DMS53 (cell line): ENCODE results near the gene AMOT.
A peak's percentile ranks its signal among the peaks of the same experiment; 100 is the strongest.

Experiments
- DNase-seq: peaks from one replicate; lab custom pipeline; 2025; lab: John Stamatoyannopoulos, UW

Gene AMOT

DNA sequence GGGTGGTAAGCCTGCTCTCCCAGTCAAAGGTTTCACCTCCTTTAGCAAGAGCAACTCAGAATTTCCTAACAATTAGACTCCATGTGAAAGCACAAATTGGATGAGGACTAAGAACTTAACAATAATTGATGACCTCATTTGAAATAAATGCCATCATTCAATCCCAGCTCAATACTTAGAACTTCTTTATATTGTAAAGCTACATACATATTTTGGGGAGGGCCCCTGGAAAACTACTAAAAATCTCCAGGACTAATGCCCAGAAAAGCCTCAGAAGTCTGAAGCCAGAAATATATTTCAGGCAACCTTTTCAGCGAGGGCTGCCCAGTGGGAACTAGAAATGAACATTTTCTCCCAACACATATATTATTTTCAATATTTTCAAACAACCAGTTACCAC is 38.1 kb downstream of the AMOT start:
- DNase-seq = no peak

DNA sequence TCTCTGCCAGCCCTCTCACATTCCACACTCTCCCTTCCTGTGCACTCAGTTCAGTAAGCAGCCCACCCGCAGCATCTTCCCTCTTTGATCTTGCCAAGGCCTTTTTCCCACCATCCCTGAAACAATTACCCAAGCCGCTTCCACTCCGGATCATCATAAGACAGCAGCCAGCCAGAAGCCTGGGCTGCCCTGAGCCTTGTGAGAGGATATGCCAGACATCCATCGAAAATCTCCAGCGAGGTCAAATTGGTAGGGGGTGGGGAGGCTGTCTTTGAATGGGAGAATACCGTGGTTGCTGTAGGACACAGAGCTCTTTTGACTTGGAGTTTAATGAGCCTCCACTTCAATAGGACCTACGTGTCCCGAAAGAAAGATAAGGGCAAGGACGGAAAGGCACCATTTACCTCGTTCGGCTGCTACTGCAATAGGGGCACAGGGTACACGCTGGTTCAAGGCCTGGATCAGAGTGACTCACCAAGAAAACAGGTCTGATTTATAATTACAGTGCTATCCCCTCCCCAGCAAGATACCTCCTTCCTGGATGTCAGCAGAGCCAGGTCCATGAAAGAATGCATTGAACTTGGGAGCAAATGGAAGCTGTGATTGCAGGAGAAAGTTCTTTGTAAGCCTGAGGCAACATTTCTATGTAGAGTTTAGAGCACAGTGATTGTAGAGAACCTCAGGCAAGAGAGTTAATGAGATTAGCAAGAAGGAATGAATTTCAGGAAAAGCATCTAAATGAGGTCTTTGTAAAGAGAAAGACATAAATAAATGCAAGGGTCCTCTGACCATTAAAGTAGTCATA is 39.5 kb downstream of the AMOT start:
- DNase-seq = no peak

DNA sequence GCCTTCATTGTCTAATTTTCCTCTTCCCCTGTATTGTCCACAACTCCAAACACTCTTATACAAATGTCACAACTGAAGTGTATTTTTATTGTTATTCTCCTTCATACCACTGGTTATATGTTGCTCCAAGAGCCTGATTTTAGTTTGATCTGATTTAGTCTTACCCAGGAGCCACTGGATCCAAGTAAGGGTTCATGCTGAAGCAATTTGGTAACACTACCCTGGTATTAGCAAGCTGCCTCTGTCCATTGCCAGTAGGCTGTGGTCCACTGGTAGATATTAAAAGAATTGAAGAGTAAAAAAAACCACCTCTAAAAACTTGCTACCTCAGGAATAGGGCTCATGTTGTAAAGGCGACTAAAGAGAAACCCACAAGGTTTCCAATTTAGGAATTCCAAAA is 41.2 kb downstream of the AMOT start:
- DNase-seq = no peak

DNA sequence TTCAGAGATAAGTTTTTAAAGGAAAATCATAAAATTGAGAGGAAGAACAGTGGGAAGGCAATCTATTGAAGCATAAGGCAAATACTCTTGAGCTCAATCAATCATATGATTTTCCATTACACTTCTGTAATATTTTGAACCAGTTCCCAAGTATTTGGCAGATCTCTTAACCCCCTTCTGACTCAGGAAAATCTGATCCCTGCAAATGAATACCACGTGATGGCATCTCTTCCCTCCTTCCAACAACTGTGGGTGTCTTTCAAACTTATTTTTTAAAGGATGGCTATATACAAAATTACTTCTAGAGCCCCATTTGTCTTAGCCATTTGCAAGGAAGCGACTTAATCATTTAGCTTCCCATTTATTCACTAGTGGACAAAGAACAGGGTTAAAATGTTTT is 41.9 kb downstream of the AMOT start:
- DNase-seq = no peak

DNA sequence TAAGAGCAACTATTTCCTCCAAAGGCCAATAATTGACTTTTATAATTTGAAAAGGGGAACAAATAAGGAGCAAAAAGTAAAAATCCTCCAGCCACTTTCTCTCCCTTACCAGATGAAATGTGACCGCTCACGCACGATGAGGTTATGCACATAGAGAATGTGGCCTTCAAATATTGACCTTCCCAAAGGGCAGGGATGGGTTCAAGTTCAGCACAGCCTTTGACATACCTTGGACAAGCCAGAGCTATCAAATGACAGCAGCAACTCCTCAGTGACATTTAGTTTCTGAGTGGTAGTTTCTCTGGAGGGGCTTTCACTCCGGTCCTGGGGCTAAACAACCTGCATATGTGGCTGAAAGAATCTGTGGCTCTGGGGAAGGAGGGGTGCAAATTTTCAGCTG is 50.7 kb downstream of the AMOT start:
- DNase-seq = no peak

DNA sequence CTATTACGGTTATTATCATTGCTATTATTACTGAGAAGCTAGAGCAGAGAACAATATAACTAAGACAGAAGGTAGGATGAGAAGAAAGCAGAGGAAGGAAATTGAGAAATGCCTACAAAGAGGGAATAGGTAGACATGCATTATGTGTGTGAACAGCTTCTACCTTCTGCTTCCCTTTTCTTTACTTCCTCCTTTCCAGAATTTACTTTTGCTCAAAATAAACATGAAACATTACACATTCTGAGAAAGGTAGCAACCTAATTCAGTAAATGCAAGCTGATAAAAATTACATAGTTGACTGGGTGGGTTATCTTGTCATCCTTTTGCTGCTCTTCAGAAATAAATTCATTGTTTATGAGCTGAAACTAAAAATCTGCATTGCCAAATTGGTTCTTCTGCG is 54.6 kb downstream of the AMOT start:
- no peak for DNase-seq

DNA sequence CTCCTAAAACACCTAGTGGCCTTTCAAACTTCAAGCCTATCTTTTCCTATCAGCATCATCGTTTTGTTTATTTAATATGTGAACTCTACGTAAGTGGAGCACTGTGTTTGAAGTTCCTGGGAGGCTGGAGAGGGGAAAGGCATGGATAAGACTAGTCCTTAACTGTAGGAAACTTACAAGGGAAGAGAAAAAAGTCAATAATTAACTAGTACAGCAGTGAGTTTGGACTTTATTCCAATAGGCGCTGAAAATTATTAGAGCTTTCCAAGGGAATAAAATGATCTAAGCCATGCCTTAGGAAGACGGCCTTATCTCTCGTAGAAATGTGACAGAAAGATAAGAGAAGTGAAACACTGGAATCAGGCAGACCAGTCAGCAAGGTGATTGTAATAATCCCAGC is 55.3 kb downstream of the AMOT start:
- peak; percentile 50 for DNase-seq

DNA sequence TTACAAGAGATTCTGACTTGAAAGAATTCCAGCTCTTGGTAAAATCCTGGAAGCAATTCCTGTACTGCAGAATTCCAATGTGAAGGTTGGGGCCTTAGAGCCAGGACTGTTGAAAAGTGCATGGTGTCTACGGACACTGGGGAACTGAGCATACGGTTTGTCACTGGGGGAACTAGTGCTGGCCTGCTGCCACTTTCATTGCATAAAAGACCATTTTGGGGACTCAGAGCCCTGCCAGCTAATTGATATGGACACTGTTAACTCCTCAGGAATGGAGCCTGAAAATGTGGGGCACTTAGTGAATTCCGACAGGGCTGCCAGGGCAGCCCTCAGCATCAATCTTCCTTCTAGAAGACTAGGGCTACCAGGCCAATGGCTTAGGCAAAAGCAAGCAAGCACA is 55.9 kb downstream of the AMOT start:
- DNase-seq = no peak

DNA sequence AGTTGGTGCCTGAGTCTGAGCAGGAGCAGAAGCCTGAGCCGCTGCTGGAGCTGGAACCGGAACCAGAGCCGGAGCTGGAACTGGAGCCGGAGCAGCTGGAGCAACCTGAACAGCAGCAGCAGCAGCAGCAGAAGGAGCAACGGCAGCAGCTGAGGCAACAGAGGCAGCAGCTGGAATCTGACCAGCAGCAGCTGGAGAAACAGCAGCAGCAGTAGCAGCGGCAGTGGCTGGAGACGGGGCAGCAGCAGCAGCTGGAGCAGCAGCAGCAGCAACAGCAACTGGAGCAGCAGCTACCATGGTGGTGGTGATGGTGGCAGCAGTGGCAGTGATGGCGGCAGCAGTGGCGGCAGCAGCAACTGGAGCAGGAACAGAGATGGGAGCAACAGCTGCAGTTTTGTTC is 61.5 kb downstream of the AMOT start:
- DNase-seq = no peak

DNA sequence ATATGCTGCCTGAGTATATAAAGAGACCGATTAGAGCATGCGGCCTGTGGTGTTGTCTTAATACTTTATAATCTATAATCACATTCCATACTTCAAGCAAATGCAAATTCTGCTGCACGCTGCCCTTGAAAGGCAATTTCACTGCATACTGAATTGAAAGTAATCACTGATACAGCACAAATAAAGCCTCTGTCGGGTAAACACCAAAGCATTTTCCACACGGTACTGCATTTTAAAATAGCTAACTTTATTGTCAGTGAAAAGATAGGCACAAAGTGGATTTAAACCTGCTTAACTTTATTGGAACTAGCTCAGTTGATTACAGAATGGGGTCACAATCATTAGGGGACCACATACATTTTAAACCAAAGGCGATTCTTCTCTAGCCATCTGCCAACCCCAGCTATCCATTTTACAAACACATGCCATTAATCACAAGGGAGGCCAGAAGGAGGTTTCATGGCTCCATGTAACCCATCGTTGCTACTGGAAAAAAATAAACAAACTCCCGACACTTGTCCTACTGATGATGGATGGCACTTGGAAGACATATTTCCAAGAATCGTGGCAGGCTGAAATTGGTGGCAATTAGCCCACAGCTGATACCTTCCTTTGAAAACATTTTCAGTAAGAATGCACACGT is 65.9 kb downstream of the AMOT start:
- DNase-seq = no peak

DNA sequence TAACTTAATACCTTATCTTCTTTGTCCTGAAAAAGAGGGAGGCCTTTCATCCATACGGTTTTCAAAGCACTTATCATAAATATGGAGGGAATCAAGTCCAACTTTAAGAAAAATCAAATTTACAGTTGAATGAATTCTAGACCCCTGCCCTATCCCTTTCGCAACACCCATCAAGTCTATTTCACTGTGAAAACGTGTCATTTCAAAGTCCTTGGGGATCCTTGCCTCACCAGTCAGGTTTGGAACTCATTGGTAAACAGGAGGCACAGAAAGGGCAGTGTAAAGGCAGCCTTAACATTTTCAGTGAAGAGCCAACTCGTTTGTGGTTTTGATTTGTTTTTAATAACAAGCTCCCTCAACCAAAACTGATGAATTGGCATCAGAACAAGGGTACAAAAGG is 66.5 kb downstream of the AMOT start:
- no peak for DNase-seq

DNA sequence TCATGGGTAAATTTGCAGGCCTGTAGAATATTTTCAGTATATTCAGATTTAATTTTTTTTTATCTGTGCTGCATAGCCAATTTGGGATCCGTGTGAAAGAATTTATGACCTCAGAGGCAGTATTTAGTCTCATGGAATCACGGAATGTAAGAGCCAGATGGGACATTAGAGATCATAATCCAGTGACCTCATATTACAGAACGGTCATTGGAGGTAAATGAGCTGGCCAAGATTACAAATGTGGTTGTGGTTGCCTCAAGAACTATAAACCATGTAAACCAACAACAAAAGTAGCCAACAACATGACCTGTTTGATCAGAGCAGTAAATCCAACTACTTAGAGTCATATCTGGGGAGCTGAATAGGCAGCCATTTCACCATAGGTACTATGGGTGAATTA is 71.6 kb downstream of the AMOT start:
- DNase-seq = no peak

DNA sequence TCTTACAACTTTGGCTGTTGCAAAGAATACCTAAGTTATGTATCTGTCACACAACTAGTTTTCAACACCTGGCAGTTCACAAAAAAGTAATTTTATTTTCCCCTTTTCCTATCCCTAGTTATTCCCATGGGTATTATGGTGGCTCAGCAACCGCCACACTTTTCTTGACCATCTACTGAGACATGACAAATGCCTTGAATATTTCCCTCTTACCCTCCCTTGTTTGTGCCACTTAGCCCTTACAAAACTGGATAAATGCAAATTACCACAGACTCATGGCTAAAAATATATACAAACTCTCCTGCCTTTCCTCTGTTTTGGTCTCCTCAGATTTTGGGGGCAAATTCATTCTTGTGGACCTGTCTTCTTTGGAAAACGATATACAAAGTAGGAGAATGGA is 72.1 kb downstream of the AMOT start:
- DNase-seq = no peak

DNA sequence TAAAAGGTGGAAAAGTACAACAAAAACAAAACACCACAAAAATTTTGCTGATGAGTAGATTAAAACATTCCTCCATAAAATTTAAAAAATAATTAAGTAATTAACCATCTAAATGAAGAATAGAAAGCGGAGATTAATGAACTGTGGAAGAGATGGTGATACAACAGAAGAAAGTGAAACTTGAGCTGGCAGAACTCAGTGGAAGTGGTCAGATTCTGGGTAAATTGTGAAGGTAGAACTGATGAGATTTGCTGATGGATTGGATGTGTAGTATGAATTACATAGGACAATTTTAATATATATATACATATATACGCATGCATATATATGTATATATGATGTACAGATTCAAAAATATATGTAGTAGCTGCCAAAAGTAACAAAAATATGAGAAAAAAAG is 73.9 kb downstream of the AMOT start:
- no peak for DNase-seq

DNA sequence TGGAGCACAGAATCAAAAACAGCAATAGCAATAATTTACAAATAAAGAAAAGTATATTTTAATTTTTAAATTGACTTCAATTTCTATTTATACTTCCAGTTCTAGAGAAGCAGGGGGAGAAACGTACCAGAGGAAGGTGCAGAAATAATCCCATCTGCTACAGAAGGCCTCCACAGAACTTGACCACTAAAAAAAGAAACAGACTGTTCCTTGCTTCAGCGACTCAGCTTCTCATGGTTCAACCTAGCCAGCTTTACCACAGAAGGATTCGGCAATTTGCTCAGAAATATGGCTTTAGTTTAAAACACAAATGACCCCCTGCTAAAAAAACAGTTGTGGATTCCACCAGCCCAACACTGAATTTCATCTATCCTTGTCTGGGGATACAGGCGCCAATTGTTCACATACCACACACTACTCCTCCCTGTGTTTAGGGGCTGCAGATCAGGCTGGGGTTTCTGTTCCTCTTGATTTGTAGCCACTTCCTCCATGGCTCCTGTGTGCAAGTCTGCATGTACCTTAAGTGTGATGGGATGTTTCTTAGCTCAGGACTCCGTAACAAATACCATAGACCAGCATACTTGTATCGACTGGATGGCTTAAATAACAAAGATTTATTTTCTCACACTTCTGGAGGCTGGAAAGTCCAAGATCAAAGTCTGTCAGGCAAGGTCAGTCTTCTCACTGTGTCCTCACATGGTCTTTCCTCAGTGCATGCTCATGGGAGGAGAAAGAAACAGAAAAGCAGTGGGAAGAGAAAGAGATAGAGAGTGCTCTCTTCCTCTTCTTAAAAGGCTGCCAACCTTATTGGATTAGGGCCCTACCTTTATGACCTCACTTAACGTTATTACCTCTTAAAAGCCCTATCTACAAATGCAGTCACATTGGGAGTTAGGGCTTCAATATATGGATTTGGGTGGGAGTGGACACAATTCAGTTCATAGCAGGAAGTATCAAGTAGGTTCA is 79.1 kb downstream of the AMOT start:
- DNase-seq = no peak

DNA sequence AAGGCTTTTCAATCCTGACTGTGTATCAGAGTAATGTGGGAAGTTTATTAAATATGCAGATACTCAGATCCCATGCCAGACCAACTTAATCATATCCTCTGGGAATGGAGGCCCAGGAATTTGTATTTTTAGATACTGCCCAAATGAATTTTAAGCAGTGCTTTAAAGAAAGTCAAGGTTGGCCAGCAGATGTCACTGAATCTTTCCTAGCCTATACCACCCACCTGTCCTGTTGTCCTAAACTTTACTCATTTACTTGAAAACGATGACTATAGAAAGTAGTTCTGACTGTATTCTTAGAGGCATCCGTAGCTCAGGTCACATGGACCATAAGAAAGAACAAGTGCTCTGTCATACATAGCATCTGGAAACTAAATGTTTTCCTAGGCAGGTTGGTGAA is 79.9 kb downstream of the AMOT start:
- DNase-seq = no peak

DNA sequence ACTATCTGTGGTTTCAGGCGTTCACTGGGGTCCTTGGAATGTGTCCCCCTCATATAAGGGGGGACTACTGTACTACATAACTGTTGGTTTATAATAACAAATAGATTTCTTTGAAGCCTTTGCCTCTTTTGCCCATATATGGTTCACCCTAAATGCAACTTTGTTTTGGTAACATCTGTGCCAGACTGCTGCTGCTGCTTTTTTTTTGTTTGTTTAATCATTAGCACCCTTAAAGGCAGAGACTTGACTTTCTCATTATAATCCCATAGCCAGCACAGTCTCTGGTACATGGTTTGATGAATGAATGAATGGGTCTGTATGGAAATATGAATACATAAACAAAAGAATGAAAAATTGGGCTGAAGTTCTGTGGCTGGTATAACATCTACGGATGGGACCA is 80.7 kb downstream of the AMOT start:
- DNase-seq = peak; percentile 16

DNA sequence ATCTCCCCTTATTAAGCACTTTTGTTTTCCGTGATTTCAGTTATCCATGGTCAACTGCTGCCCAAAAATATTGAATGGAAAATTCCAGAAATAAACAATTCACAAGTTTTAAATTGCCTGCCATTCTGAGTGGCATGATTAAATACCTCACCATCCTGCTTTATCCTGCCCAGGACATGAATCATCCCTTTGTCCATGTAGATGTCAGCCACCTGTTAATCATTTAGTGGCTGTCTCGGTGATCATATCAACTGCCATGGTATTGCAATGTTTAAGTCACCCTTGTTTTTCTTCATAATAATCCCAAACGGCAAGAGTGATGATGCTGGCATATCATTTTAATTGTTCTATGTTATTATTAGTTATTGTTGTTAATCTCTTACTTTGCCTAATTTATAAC is 81.1 kb downstream of the AMOT start:
- DNase-seq = peak; percentile 71

DNA sequence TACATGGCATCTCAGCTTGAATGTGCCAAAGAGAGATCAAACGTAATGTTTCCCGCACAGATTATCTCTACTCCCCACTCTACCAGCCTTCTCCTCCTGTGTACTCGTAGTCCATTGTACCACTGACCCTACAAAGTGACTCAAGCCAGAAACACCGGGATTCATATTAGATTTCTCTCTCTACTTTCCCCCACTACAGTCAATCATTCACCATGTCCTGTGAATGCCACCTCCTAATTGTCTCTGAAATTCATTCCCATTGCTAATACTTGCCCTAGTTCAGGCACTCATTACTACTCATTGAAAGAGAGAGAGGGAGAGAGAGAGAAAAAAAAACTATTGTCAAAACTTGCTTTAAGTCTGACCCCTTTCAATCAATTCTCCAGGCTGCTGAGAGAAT is 82.7 kb downstream of the AMOT start:
- no peak for DNase-seq

DNA sequence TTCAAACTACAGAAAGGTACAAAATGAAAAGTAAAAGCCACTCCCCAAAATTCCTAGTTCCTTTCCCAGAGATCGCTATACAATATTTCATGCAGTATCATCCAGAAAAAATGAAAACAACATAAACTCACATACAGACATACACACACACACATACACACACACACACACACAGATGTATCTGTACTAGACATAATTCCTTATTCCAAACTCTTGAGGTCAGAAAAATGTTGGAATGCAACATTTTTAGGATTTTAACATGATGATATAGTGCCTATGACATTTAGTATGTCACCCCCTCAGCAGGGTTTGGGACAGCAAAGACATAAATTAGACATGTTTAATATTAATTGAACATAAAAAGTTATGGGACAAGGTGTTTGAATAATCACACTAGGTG is 87.5 kb downstream of the AMOT start:
- DNase-seq = no peak

DNA sequence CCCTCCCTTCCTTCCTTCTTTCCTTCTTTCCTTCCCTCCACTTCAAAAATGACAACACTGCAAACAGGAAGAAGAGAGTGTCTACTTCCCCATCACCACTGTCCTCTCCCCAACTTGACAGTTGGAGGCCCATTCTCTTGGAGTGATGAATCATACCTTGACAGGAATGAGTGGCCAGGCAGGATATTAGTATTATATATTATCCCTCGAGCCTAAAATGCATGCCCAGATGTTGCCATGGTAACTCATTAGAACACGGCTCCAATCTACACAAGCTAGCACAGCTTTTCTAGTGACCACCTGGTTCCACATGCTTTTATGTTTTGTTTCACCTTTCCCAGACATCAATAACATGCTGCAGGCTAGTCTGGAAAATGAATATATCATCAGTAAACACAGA is 89.6 kb downstream of the AMOT start:
- DNase-seq = peak; percentile 80

DNA sequence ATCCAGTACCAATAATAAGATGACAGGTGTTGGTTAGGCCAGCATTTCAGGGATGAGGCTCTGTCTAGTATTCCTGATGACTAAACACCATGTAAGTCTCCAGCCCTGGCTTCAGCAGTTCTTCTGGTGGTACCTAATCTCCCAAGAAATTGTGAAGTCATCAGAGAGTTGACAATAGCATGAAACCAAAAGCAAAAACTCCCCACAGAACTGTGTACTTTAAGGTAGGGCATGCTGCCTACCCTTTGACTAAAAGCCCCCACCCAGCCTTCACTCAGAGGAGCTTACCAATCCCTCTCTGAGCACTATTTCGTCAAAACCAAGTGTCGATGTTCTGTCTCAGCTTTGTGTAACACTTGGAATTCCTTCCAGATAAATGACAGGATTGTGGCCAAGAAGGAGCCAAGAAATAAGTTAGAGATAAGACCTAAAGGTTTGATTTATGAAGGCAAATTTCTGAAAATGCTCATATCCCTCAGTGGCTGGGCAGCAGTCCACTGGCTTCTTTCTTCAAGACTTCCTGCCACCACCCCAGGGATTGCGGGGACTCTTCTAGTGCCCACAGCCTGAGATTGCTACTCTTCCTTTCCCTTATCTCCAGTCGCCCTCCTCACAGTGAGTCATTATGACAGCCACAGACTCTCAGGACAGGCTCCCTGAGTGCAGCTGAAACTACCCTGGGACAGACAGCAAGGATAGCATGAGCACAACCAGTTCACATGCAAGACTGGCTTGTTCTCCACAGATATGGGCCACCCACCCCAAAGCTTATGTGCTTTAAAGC is 93.6 kb downstream of the AMOT start:
- DNase-seq = no peak
